Daoy (cell line): ENCODE results near the gene RARA. TPM values are rescaled to one million over a fixed set of nuclear protein-coding genes. Genes with fewer than 3 reads are reported as not detected.
A peak's percentile ranks its signal among the peaks of the same experiment; 100 is the strongest.
"Not testable (repeated sequence)": the region's sequence is repeated elsewhere in the genome, so short reads cannot be mapped to it uniquely, and the experiment has no call there.

Experiments used
- DNase-seq: peaks from one replicate; pipeline ENCODE4 v3.0.0-alpha.2; 2015; ENCODE audit warnings: low read depth
- total RNA-seq: library from RNA; depleted of rRNA; stranded (reverse); fragments of >200 nt; shearing (Covaris generic); gene quantifications from 2 replicates; pipeline ENCODE4 v1.2.3, GENCODE V29; 2014

Gene RARA
- total RNA-seq, 1 experiment from 2014 or later: 15.6 TPM

DNA sequence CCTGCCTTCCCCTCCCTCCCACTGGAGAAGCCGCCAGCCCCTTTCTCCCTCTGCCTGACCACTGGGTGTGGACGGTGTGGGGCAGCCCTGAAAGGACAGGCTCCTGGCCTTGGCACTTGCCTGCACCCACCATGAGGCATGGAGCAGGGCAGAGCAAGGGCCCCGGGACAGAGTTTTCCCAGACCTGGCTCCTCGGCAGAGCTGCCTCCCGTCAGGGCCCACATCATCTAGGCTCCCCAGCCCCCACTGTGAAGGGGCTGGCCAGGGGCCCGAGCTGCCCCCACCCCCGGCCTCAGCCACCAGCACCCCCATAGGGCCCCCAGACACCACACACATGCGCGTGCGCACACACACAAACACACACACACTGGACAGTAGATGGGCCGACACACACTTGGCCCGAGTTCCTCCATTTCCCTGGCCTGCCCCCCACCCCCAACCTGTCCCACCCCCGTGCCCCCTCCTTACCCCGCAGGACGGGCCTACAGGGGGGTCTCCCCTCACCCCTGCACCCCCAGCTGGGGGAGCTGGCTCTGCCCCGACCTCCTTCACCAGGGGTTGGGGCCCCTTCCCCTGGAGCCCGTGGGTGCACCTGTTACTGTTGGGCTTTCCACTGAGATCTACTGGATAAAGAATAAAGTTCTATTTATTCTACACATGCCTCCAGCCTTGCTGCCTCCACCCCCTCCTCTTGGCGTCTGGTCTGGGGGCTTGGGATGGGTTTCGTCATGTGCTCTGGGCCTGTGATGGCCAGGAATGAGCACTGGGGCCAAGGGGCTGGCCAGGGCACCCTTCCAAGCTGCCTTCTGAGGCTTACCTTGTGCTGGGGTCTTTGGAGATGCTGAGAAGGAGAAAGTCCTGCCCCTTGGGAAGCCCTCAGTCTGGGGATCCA, 48.3 kb downstream of the RARA start:
- no peak for DNase-seq

DNA sequence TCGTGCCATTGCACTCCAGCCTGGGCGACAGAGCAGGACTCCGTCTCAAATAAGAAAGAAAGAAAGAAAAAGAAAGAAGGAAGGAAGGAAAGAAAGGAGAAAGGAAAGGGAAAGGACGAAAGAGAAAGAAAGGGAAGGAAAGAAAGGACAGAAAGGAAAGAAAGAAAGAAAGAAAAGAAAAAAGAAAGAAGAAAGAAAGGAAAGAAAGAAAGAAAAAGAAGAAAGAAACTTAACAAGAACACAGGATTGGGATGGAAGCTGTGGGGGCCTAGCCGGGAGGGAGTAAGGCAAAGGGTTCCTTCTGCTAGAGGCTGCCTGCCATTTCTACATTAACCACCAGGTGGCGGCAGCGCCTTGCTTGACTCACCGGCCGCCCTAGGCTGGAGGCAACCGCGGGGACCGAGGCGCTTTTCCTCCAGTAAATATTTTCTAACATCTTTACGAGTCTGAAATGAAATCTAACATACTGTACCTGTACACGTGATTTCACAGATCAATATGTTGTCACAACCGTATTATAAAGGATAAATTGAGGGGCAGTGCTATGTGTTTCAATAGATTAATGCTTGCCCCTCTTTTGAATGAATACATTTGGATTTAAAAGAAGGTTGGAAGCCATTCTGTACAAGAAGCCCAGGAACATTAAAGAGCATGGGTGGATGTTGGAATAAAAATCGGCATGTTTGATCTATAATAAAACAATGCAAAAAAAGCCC, 49.5 kb downstream of the RARA start:
- peak; percentile 90 for DNase-seq

DNA sequence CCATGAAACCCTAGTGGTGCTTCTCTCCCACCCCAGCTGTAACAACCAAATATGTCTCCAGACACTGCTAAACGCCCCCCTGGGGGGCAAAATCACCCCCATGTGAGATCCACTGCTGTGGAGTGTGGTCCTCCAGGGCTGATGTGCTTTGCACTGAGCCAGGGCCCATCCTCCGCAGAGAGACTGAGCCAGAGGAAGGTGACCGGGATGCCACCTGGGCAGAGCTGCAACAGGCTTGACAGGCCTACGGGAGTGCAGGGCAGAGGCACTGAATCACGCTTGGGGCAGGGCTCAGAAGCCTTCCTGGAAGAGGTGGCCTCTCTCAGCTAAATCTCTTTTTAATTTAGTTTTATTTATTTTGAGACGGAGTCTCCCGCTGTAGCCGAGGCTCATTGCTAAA, 51.1 kb downstream of the RARA start:
- DNase-seq: no peak

DNA sequence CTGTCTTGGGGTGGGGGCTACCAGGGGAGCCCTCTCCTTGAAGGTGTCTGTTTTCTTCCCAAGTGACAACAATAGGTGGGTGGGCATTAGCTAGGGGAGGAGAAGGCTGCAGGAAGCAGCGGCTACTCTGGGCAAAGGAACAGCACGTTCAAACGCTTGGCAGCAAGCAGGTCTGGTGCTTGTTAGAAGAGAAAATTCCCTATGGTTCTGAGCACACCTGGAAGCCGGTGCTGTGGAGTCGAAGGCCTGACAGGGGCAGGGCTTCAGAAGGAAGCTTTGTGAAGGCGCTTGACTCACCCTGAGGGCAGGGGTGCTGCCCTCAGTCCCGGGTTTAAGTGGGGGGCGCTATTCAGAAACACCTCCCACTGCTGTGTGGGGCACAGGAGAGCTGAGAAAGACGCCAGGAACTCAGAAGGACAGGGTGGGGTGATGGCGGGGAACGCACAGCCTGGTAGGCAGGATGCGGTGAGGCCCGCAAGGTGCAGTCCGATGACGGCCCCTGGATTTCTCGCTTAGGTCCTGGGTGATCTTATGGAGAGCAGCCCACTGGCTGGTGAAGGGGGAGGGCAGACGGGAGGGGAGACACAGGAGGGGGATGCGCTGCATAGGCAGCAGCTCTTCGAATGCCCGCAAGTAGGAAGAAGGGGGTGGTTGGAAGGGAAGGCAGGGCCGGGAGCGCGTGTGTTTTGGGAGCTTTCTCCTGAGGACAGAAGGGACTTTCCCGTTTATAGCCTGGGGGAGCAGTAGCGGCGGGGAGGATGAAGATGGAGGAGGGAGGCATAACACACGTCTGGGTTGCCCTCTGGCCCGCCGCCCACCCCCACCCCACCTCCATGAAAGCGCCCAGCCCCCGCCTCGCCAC, 52.3 kb downstream of the RARA start:
- DNase-seq: no peak

DNA sequence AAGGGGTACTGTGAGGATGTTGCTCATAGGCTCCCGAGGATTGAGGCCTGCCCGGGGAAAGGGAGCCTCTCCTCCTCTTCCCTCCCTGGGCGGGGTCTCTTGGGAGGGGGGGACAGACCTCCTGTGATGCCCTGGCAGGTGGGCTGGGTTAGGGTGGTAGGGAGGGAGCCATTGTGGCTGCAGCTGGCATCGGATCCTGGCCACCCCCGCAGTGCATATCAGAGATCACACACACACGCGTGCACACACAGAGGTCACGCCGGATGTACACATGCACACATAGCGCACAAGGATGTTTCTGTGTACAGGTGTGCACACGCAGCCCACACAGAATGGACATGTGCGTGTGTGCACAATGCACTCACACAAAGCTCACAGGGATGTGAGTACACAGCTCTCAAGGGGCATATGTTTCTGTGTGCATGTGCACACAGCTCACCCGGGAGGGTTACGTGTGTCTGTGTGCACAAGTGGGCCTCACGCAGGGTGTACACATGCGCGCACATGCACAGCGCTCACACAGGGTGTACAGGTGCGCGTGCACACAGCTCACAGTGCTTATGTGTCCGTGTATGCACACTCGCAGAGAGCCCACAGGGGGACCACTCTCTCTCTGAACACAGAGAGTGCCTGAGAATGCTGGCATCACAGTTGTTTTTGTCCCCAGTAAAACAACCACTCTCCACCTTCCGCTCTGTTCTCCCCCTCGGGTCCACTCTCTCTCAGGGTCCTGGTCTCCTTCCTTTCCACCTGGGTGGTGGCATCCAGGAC, 53.1 kb downstream of the RARA start:
- no peak for DNase-seq

DNA sequence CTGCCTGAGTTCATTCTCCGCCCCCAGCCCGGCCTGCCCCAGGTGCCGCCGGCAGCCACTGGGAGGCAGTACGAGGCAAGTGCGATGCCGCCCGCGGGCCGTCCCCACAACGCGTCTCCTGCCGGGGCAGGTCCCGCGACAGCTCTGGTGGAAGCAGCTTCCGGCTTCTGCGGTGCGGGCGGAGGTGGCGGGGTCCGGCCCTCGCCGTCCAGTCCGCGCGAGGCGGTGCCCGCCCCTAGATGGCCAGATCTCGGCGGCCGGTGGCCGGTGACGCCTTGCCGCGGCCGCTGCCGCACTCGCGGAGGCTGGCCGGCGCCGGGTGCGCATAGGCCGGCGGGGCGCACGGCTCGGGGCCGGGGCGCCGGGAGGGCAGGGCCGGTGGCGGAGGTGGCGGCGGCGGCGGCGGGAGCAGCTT, 53.7 kb downstream of the RARA start:
- DNase-seq: peak; percentile 86

DNA sequence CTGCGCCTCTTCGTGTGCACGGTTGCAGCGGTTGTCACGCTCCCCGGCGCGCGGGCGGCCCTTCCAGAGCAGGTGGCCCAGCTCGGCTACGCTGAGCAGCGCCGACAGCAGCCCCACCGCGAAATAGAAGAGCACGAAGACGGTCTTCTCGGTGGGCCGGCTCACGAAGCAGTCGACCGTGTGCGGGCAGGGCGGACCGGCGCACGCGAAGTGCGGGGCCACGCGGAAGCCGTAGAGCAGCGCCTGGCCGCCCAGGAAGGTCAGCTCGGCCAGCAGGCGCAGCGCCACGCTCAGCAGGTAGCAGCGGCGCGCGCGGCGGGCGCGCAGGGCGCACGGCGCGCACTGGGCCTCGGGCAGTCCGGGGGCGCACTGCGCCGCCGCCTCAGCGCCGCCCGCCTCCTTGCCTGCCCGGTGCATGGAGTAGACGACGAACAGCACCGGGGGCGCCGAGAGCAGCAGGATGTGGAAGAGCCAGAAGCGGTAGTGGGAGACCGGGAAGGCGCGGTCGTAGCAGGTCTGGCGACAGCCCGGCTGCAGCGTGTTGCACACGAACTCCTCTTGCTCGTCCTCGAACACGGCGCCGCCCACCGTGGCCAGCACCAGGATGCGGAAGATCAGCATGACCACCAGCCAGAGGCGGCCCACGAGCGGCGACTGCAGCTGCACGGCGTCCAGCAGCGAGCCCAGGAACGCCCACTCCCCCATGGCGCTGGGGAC, 54.3 kb downstream of the RARA start:
- DNase-seq: peak; percentile 47

DNA sequence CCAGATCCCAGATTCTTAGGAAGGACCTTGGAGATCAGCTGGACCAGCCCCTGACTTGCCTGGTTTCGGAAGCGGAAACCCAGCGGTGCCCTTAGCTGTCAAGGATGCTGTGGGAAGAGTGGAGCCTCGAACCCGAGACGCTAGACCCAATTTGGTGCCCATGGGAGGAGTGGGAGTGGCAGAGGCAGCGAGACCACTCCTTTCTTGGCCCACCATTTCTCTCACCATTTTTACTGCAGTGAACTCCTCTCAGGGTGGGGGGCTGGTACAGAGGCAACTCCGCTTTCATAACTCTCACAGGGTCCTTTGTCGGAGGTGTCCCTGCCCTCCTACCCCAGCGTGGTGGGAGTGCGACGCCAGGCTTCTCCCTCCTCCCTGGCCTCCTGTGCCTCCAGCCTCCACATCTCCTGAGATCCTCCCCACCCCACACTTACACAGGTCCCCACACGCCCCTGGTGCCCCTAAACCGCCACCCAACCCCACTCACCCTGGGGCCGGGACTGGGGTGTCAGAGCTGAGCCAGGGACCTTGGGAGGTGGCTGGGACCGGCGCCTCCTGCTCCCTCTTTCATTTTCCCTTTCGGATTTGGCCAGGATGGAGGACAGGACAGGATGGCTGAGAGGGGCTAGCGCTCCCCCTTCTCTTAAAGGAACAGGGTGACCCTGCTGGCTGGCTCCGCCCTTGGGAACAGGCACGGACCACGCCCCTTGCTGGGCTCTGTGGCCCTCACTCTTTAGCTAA, 55.3 kb downstream of the RARA start, which contains the start of gene GJD3:
Gene GJD3, minus strand, starts transcription at position 617 of the 741 bp plus-strand sequence. CDS start 922 bp downstream, outside the sequence.
- no peak for DNase-seq

DNA sequence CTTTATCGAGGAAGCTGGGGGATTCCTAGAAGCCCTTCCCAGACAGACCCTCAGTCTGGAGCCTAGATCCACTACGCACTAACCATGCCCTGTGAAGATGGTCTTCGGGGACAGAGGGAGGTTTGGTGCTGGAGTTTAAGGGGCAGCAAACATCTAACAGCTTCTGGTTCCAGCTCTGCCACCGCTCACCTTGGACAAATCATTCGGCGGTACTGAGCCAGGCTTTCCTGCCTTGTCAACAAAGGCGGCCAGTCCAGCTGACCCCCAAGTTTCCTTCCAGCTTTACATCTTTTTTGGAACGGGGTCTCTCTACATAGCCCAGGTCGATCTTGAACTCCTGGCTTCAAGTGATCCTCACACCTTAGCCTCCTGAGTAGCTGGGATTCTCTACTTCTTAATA, 55.9 kb downstream of the RARA start:
- DNase-seq: no peak

DNA sequence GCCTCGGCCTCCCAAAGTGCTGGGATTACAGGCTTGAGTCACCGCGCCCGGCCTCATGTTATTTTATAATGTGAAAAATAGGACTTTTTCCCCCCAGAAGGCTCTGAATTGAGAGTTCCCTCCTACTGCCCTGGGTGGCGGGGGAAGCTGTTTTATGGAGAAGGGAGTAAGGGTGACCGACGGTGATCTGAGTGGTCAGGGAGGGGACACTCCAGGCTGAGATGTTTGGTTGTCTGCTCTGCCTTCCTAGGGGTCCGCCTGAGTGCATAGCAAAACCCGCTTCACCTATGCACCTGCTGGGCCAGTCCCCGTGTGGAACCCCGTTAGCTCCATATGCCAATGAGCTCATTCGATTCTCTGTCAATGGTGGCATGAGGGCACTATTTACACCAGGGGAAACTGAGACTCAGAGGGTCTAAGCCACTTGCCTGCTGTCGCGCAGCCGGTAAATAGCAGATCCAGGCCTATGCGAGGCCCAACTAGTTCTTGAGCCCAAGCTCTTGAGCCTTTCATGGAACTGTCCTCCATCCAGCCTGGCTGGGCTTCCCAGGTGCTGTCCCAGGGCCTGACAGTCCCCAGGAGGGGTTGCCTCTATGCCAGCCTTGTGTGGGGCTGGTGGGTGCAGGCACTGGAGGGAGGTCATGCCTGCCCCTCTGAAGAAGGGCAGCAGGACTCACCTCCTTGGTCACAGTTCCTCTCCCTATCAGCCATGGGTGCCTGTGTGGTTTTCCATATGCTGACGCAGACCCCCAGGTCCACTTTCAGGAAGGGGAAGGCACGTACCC, 57.3 kb downstream of the RARA start:
- no peak for DNase-seq

DNA sequence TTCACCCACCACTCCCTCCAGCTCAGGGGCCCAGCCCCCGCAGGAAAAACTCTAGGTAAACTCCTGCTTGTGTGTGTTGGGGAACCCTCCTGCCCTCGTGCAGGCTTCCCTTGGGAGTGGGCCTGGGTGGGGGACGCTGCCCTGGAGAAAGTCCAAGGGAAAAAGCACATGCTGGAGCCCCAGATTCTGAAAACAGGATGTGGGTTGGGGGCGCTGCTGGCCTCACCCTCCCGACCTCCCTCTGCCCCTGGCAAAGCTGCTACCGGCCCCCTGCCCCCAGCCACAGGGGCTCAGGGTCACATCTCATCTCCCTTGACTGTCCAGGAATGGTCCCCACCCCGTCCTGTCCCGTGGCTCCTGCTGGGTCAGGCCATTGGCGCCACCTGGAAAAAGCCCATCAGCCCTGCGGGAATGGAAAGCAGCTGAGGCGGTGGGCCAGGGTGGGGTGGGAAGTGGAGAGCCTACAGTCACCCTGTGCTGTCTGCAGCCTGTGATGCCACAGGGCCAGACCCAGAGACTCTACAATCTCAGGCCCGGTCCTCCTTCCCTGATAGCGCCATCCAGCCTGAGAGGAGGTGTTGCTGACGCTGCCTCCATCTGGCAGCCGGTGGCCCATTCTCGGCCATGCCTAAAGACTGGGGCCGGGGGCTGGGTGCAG, 58.0 kb downstream of the RARA start:
- no peak for DNase-seq

DNA sequence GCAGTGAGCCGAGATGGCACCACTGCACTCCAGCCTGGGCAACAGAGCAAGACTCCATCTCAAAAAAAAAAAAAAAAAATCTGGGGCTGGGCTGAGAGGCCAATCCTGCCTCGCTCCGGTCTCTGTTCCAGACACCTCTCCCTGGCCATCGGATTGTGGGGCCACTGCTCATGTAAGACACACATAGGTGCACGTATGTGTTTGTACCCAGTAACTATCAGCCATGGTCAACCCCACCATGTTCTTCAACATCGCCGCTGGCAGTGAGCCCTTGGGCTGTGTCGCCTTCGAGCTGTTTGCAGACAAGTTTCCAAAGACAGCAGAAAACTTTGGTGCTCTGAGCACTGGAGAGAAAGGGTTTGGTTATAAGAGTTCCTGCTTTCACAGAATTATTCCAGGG, 58.7 kb downstream of the RARA start:
- not testable (repeated sequence) for DNase-seq

DNA sequence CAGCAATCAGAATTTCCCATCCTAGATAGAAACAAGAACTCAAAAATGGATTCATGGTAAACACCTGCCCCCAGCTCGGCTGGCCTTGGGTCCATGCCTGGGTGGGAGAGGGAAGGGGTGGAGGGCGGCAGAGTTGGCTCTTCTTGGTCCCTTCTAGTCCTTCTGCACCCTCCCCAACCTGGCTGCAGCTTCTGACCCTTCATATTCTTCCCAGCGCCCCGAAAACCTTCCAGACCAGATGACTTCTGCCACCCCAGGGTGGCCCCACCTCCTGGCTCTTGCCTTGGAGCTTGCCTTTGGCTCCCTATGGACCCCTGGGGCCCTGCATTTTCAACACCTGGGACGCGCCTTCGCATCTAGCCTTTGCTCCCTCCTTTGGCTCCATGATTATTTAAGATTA, 60.9 kb downstream of the RARA start:
- no peak for DNase-seq

DNA sequence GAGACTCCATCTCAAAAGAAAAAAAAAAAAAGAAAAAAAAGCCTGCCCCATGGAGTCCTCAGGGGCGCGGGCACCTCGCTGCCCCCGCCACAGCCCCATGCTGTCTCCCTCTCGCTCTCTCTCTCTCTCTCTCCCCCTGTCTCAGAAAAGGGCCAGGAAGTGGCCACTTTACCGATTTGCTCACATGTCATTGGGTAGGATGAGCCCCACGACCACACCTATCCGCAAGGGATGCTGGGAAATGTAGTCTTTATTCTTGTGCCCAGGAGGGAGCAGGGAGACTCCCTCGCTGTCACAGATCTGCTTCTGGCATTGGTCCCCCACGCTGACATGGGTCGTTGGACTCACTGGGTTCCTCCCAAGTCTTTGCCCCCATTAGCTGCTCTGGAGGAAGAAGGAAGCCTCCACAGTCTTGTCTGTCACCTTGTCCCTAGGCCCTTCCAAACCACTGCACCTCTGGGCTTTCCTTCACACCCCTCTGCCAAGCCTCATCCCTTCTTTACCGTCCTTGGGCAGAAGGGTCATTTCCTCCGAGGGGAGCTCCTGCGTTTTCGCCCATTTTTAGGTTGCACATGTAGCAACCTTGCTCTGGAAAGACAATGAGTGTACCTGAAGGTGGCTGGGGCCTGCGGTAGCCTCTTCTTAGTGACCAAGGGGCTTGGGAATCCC, 62.4 kb downstream of the RARA start:
- no peak for DNase-seq

DNA sequence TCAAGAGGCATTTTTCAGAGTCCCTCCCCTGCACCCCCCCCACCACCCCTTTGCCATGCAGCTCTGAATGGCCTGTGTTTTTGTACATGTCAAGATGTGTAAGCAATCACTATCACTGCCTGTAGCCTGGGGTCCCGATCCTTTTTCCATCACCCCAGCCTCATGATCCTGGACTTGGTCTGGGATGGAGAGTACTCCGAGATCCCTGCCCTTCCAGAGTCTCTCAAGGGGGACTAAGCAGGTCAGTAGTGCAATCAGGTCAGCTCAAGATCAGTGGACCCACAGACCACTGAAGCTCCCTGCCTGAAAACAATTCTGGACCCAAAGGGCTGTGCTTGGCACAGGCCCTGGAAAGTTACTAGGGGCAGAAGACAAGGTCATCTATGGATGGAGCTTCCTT, 63.1 kb downstream of the RARA start:
- DNase-seq: no peak

DNA sequence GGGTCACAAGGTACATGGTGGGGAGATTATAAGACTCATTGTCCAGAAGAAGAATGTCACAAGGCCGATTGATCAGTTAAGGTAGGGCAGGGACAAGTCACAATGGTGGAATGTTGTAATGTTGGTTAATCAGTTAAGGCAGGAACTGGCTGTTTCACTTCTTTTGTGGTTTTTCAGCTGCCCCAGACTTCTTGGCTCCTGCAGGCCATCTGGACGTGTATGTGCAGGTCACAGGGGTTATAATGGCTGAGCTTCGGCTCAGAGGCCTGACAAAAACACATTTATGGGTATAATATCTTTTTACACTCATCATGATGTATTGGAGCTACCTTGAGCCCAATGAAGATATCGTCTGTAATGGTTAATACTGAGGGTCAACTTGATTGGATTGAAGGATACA, 63.7 kb downstream of the RARA start:
- not testable (repeated sequence) for DNase-seq

DNA sequence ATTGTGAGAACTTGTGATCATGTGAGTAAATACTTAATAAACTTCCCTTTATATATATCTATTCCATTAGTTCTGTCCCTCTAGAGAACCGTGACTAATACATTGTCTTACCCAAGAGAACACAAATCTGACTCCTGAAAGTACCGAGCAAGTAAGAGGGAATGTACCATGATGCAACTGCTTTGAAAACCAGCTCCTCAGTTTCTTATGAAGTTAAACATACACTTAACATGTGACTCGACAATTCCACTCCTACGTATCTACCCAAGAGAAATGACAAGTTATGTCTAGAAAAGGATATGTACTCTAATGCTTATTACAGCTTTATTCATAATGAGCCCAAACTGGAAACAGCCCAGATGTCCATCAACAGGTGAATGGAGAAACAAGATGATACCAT, 64.3 kb downstream of the RARA start:
- no peak for DNase-seq

DNA sequence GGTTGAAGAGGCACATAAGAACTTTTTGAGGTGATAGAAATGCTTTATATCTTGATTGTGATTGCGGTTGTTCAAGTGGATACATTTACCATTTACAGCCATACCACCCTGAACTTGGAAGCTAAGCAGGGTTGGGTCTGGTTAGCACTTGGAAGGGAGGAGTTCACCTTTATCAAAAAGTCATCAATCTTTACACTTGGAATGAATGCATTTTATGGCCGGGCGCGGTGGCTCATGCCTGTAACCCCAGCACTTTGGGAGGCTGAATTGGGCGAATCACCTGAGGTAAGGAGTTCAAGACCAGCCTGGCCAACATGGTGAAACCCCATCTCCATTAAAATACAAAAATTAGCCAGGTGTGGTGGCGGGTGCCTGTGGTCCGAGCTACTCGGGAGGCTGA, 65.0 kb downstream of the RARA start:
- DNase-seq: no peak
